Lower leg skin (tissue), 4 donors: ENCODE measurements around the gene OLIG2. TPM values are rescaled to one million over a fixed set of nuclear protein-coding genes. Genes with fewer than 3 reads are reported as not detected.
A peak's percentile ranks its signal among the peaks of the same experiment; 100 is the strongest.

Experiments used
- DNase-seq, 2 donors: peaks; one replicate each; pipeline ENCODE4 v3.0.0-alpha.2; 2019; ENCODE audit warnings: low spot score in 2 of 2
- H3K4me3 ChIP-seq: fragments of 200-600 bp; sonication (generic); 2 replicates; pipeline ENCODE4 v1.5.1; 2017; ENCODE audit warnings: mild to moderate bottlenecking, low read depth; ENCODE audit not compliant: poor library complexity, severe bottlenecking
- POLR2A ChIP-seq, 2 donors: fragments of 450-650 bp; IDR thresholded peaks; one replicate each; pipeline ENCODE4 v1.6.1; 2016 to 2017; ENCODE audit warnings: antibody characterized with exemption in 2 of 2, mild to moderate bottlenecking in 1 of 2, moderate library complexity in 1 of 2
- WGBS, 2 donors: methylation state at CpG; one replicate each; pipeline ENCODE4 v1.1.5; 2018; 5-methylcytosine and 5-hydroxymethylcytosine counted together
- intact Hi-C: fragments of 100-400 bp; cut with DNase I; formaldehyde crosslinking; loops from one replicate; pipeline ENCODE4 v1.15.0; 2023; ENCODE audit warnings: low total_unique reads
- total RNA-seq, 4 donors: library from RNA; depleted of rRNA; stranded (reverse); fragments of >200 nt; gene quantifications; one replicate each; pipeline ENCODE4 v1.1.0, GENCODE V29; 2016
- TF ChIP-seq, protein P1 (sequence below), 3 donors: fragments of 450-650 bp; IDR thresholded peaks; one replicate each; pipeline ENCODE4 v1.5.1; 2016; ENCODE audit warnings: antibody characterized with exemption in 3 of 3, mild to moderate bottlenecking in 3 of 3, moderate library complexity in 2 of 3

Gene OLIG2
- total RNA-seq, 4 donors from 2014 or later = not detected

GRCh38 chr21:33024201-33025103 lies 1.3 kb upstream of the OLIG2 start:
- 5% methylated on average over 40 of the region's 40 CpGs for whole genome bisulfite sequencing, 2 donors
- TF ChIP-seq POLR2A (IDR thresholded peaks at IDR 0.05) = no peak
- TF ChIP-seq, protein P1, sequence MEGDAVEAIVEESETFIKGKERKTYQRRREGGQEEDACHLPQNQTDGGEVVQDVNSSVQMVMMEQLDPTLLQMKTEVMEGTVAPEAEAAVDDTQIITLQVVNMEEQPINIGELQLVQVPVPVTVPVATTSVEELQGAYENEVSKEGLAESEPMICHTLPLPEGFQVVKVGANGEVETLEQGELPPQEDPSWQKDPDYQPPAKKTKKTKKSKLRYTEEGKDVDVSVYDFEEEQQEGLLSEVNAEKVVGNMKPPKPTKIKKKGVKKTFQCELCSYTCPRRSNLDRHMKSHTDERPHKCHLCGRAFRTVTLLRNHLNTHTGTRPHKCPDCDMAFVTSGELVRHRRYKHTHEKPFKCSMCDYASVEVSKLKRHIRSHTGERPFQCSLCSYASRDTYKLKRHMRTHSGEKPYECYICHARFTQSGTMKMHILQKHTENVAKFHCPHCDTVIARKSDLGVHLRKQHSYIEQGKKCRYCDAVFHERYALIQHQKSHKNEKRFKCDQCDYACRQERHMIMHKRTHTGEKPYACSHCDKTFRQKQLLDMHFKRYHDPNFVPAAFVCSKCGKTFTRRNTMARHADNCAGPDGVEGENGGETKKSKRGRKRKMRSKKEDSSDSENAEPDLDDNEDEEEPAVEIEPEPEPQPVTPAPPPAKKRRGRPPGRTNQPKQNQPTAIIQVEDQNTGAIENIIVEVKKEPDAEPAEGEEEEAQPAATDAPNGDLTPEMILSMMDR (IDR thresholded peaks at IDR 0.05) = no peak
- no peak overlapping the region for H3K4me3 ChIP-seq
- peak in 1 of 2 donors; percentile 52 for DNase-seq
- intact Hi-C loops = no loop called here

DNA sequence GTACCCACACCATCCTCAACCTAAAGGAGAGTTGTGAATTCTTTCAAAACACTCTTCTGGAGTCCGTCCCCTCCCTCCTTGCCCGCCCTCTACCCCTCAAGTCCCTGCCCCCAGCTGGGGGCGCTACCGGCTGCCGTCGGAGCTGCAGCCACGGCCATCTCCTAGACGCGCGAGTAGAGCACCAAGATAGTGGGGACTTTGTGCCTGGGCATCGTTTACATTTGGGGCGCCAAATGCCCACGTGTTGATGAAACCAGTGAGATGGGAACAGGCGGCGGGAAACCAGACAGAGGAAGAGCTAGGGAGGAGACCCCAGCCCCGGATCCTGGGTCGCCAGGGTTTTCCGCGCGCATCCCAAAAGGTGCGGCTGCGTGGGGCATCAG lies 638 bp upstream of the OLIG2 start:
- no peak overlapping the region for H3K4me3 ChIP-seq
- WGBS, 2 donors = 3 to 6% methylated on average over 22 of the region's 22 CpGs
- TF ChIP-seq POLR2A (IDR thresholded peaks at IDR 0.05) = no peak
- TF ChIP-seq, protein P1 (IDR thresholded peaks at IDR 0.05) = no peak
- intact Hi-C loops = no loop called here
- DNase-seq = peak in 1 of 2 donors; percentile 49

DNA sequence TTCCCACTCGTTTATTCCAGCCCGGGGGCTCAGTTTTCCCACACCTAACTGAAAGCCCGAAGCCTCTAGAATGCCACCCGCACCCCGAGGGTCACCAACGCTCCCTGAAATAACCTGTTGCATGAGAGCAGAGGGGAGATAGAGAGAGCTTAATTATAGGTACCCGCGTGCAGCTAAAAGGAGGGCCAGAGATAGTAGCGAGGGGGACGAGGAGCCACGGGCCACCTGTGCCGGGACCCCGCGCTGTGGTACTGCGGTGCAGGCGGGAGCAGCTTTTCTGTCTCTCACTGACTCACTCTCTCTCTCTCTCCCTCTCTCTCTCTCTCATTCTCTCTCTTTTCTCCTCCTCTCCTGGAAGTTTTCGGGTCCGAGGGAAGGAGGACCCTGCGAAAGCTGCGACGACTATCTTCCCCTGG lies 716 bp downstream of the OLIG2 start:
- intact Hi-C loops = no loop called here
- H3K4me3 ChIP-seq = no peak overlapping the region
- 5 to 6% methylated on average over 21 of the region's 21 CpGs for WGBS, 2 donors
- TF ChIP-seq POLR2A (IDR thresholded peaks at IDR 0.05) = no peak
- TF ChIP-seq, protein P1 (IDR thresholded peaks at IDR 0.05) = no peak
- no peak for DNase-seq

DNA sequence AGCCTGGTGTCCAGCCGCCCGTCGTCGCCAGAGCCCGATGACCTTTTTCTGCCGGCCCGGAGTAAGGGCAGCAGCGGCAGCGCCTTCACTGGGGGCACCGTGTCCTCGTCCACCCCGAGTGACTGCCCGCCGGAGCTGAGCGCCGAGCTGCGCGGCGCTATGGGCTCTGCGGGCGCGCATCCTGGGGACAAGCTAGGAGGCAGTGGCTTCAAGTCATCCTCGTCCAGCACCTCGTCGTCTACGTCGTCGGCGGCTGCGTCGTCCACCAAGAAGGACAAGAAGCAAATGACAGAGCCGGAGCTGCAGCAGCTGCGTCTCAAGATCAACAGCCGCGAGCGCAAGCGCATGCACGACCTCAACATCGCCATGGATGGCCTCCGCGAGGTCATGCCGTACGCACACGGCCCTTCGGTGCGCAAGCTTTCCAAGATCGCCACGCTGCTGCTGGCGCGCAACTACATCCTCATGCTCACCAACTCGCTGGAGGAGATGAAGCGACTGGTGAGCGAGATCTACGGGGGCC lies 1.2 kb downstream of the OLIG2 start:
- TF ChIP-seq POLR2A (IDR thresholded peaks at IDR 0.05) = no peak
- TF ChIP-seq, protein P1 (IDR thresholded peaks at IDR 0.05) = no peak
- no peak overlapping the region for H3K4me3 ChIP-seq
- 1% methylated on average over 18 to 52 of the region's 54 CpGs for WGBS, 2 donors
- DNase-seq = peak in 1 of 2 donors; percentile 69
- intact Hi-C loops = no loop called here

DNA sequence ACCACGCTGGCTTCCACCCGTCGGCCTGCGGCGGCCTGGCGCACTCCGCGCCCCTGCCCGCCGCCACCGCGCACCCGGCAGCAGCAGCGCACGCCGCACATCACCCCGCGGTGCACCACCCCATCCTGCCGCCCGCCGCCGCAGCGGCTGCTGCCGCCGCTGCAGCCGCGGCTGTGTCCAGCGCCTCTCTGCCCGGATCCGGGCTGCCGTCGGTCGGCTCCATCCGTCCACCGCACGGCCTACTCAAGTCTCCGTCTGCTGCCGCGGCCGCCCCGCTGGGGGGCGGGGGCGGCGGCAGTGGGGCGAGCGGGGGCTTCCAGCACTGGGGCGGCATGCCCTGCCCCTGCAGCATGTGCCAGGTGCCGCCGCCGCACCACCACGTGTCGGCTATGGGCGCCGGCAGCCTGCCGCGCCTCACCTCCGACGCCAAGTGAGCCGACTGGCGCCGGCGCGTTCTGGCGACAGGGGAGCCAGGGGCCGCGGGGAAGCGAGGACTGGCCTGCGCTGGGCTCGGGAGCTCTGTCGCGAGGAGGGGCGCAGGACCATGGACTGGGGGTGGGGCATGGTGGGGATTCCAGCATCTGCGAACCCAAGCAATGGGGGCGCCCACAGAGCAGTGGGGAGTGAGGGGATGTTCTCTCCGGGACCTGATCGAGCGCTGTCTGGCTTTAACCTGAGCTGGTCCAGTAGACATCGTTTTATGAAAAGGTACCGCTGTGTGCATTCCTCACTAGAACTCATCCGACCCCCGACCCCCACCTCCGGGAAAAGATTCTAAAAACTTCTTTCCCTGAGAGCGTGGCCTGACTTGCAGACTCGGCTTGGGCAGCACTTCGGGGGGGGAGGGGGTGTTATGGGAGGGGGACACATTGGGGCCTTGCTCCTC lies 1.9 kb downstream of the OLIG2 start:
- DNase-seq = peak in 1 of 2 donors; percentile 75
- intact Hi-C loops = no loop called here
- no peak for TF ChIP-seq POLR2A (IDR thresholded peaks at IDR 0.05)
- TF ChIP-seq, protein P1 (IDR thresholded peaks at IDR 0.05) = no peak
- H3K4me3 ChIP-seq = no peak overlapping the region
- 3 to 4% methylated on average over 15 to 42 of the region's 85 CpGs for WGBS, 2 donors
